ENCODE measurements around the gene ATG7.
"Not testable (repeated sequence)": the region's sequence is repeated elsewhere in the genome, so short reads cannot be mapped to it uniquely, and the experiment has no call there.

The ATG7 gene

GRCh38 chr3:11526121-11526520 is 253.9 kb downstream of the ATG7 start:
- in situ Hi-C loops (cut with MboI; ENCODE audit: low sequenced_read_pairs), result not testable (repeated sequence)

- in situ Hi-C loops (cut with MboI; ENCODE audit: low sequenced_read_pairs), result no loop called here
Measured at GRCh38 chr3:11529281-11529680, 257.1 kb downstream of the ATG7 start.

GRCh38 chr3:11530153-11530721 is 258.0 kb downstream of the ATG7 start:
- in situ Hi-C loops (cut with MboI; ENCODE audit: low sequenced_read_pairs), result no loop called here

GRCh38 chr3:11532931-11533391 is 260.8 kb downstream of the ATG7 start:
- in situ Hi-C loops (cut with MboI; ENCODE audit: low sequenced_read_pairs), result no loop called here

- in situ Hi-C loops (cut with MboI; ENCODE audit: low sequenced_read_pairs), result no loop called here
Measured at GRCh38 chr3:11534011-11534792, 262.0 kb downstream of the ATG7 start.

- in situ Hi-C loops (cut with MboI; ENCODE audit: low sequenced_read_pairs), result no loop called here
Measured at GRCh38 chr3:11534793-11535101, 262.6 kb downstream of the ATG7 start.

- in situ Hi-C loops (cut with MboI; ENCODE audit: low sequenced_read_pairs), result no loop called here
Measured at GRCh38 chr3:11535243-11535960, 263.2 kb downstream of the ATG7 start.

GRCh38 chr3:11536132-11536935 is 264.1 kb downstream of the ATG7 start:
- in situ Hi-C loops (cut with MboI; ENCODE audit: low sequenced_read_pairs), result no loop called here

- in situ Hi-C loops (cut with MboI; ENCODE audit: low sequenced_read_pairs), result no loop called here
Measured at GRCh38 chr3:11536936-11537612, 264.9 kb downstream of the ATG7 start.

- in situ Hi-C loops (cut with MboI; ENCODE audit: low sequenced_read_pairs), result no loop called here
Measured at GRCh38 chr3:11538581-11538980, 266.4 kb downstream of the ATG7 start.

- in situ Hi-C loops (cut with MboI; ENCODE audit: low sequenced_read_pairs), result no loop called here
Measured at GRCh38 chr3:11539218-11539617, 267.0 kb downstream of the ATG7 start.

GRCh38 chr3:11539677-11540076 is 267.5 kb downstream of the ATG7 start:
- in situ Hi-C loops (cut with MboI; ENCODE audit: low sequenced_read_pairs), result no loop called here

GRCh38 chr3:11541321-11542303 is 269.4 kb downstream of the ATG7 start:
- in situ Hi-C loops (cut with MboI; ENCODE audit: low sequenced_read_pairs), result no loop called here

GRCh38 chr3:11542551-11542950 is 270.4 kb downstream of the ATG7 start:
- in situ Hi-C loops (cut with MboI; ENCODE audit: low sequenced_read_pairs), result no loop called here

GRCh38 chr3:11543141-11543947 is 271.1 kb downstream of the ATG7 start:
- in situ Hi-C loops (cut with MboI; ENCODE audit: low sequenced_read_pairs), result no loop called here

GRCh38 chr3:11543948-11544387 is 271.8 kb downstream of the ATG7 start:
- in situ Hi-C loops (cut with MboI; ENCODE audit: low sequenced_read_pairs), result no loop called here

- in situ Hi-C loops (cut with MboI; ENCODE audit: low sequenced_read_pairs), result no loop called here
Measured at GRCh38 chr3:11544412-11545181, 272.4 kb downstream of the ATG7 start.

Data from HL-60/S4 (cell line).